HG03521 (cell line): ENCODE data around the gene RMDN2.

Experiments
- ATAC-seq: cut with Tn5 transposase; IDR thresholded peaks from one replicate; pipeline ENCODE4 v1.9.1; 2021; ENCODE audit warnings: mild to moderate bottlenecking, moderate library complexity; ENCODE audit not compliant: unreplicated experiment

RMDN2 gene

GRCh38 chr2:38037325-38037724, 112.2 kb downstream of the RMDN2 start:
- ATAC-seq: no peak

GRCh38 chr2:38037757-38038621, 112.9 kb downstream of the RMDN2 start:
- peak; percentile 52 for ATAC-seq

- ATAC-seq: no peak
These were observed 113.6 kb downstream of the RMDN2 start for GRCh38 chr2:38038682-38039081.

GRCh38 chr2:38039121-38039910, 114.2 kb downstream of the RMDN2 start:
- ATAC-seq: no peak

GRCh38 chr2:38045811-38046210, 120.7 kb downstream of the RMDN2 start:
- no peak for ATAC-seq

- no peak for ATAC-seq
These were observed 131.1 kb downstream of the RMDN2 start for GRCh38 chr2:38056216-38056615.

- ATAC-seq: no peak
These were observed 132.7 kb downstream of the RMDN2 start for GRCh38 chr2:38057651-38058410.

- ATAC-seq: no peak
These were observed 135.3 kb downstream of the RMDN2 start for GRCh38 chr2:38060236-38061018.

- ATAC-seq: no peak
These were observed 139.9 kb downstream of the RMDN2 start for GRCh38 chr2:38064801-38065501.

GRCh38 chr2:38065502-38066135, 140.5 kb downstream of the RMDN2 start:
- ATAC-seq: no peak

GRCh38 chr2:38066421-38067115, 141.5 kb downstream of the RMDN2 start:
- no peak for ATAC-seq
